Suprapubic skin (tissue), 4 donors: ENCODE measurements around the gene MICALL2.

Experiments
- POLR2A ChIP-seq, 2 donors: fragments of 450-650 bp; IDR thresholded peaks; one replicate each; pipeline ENCODE4 v1.6.1; 2017; ENCODE audit warnings: antibody characterized with exemption in 2 of 2, mild to moderate bottlenecking in 2 of 2, moderate library complexity in 2 of 2
- POLR2AphosphoS5 ChIP-seq, 3 donors: sonication (generic); formaldehyde crosslinking; IDR thresholded peaks; one replicate each; pipeline ENCODE4 v1.6.1; 2017; ENCODE audit warnings: antibody characterized with exemption in 3 of 3
- TF ChIP-seq, protein P1 (sequence below), 2 donors: fragments of 200-600 bp in 1 of 2; fragments of 450-650 bp in 1 of 2; sonication (generic) in 1 of 2; IDR thresholded peaks; one replicate each; pipeline ENCODE4 v1.5.1; 2016 to 2019; ENCODE audit warnings: antibody characterized with exemption in 2 of 2, mild to moderate bottlenecking in 1 of 2, moderate library complexity in 1 of 2

DNA sequence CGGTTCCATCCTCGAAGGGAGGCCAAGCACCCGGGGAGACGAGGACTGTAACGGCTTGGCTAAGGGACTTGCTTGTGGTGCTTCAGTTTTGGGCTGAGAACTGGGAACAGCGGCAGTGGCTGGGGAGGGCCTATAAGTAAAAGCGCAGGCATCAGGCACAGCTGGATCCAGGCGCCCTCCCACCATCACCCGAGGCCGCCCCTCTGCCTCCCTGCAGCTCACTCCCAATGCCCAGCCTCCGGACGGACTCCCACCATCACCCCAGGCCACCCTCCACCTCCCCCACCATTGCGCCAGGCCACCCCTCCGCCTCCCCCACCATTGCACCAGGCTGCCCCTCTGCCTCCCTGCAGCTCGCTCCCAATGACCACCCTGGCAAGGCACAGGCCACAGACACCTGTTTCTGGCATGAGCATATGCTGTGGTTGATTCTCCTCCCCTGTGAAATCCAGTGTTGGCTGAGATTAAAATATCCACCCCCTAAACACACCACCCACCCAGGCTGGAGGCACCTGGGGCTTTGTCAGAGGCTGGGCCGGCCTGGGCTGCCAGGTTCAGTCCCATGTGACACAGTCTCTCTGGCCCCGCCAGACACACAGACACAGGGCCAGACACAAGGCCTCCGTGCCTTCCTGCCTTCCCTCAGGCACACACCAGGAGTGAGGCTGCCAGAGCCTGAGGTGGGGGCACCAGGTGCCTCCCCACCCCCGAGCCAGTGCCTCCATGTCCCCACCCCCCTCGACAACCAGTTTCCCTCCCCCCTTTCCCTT, 16.7 kb downstream of the MICALL2 start:
- TF ChIP-seq, protein P1, sequence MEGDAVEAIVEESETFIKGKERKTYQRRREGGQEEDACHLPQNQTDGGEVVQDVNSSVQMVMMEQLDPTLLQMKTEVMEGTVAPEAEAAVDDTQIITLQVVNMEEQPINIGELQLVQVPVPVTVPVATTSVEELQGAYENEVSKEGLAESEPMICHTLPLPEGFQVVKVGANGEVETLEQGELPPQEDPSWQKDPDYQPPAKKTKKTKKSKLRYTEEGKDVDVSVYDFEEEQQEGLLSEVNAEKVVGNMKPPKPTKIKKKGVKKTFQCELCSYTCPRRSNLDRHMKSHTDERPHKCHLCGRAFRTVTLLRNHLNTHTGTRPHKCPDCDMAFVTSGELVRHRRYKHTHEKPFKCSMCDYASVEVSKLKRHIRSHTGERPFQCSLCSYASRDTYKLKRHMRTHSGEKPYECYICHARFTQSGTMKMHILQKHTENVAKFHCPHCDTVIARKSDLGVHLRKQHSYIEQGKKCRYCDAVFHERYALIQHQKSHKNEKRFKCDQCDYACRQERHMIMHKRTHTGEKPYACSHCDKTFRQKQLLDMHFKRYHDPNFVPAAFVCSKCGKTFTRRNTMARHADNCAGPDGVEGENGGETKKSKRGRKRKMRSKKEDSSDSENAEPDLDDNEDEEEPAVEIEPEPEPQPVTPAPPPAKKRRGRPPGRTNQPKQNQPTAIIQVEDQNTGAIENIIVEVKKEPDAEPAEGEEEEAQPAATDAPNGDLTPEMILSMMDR (IDR thresholded peaks at IDR 0.05) = no peak
- TF ChIP-seq POLR2AphosphoS5 (IDR thresholded peaks at IDR 0.05) (no peak), POLR2A (IDR thresholded peaks at IDR 0.05) (no peak)
